Measurements from ENCODE around the gene ITGB4. TPM values are rescaled to one million over a fixed set of nuclear protein-coding genes. Genes with fewer than 3 reads are reported as not detected.

Gene ITGB4
- total and polyA plus RNA-seq, 9 of the 15 experiments (the other 6 are each of a cell fraction or from before 2014, with no cell fraction given), result 0.05 to 2.8 (median 0.76) TPM; not detected in 3

GRCh38 chr17:75774991-75775668 is 53.9 kb downstream of the ITGB4 start (continued):
- TF ChIP-seq RERE (CRISPR knock-in tag; IDR thresholded peaks at IDR 0.05; ENCODE audit: borderline replicate concordance) (0 out of 2 replicates have a peak, but pooled peaks have one; percentile 93), ZNF143 (CRISPR knock-in tag; IDR thresholded peaks at IDR 0.05) (peak; percentile 39; the same call in 1 of the 2 replicates), GABPB1 (CRISPR knock-in tag; IDR thresholded peaks at IDR 0.05) (0 out of 2 replicates have a peak, but pooled peaks have one; percentile 70), ZNF253 (CRISPR knock-in tag; conservative IDR thresholded peaks at IDR 0.05) (no peak), SIN3B (IDR thresholded peaks at IDR 0.05; ENCODE audit: low read depth) (peak; percentile 14; the same call in 1 of the 2 replicates), KAT7 (CRISPR knock-in tag; IDR thresholded peaks at IDR 0.05; ENCODE audit: borderline replicate concordance) (peak; percentile 69; the same call in 1 of the 2 replicates), ZNF282 (CRISPR knock-in tag; IDR thresholded peaks at IDR 0.05) (no peak), RBFOX2 (IDR thresholded peaks at IDR 0.05; ENCODE audit: low read depth, low read length) (peak; percentile 35; the same call in 1 of the 2 replicates), TRIM24 (IDR thresholded peaks at IDR 0.05) (no peak; a peak in 1 of 4 replicates), ZSCAN32 (CRISPR knock-in tag; IDR thresholded peaks at IDR 0.05) (peak; percentile 22; the same call in 1 of the 2 replicates), RFX7 (CRISPR knock-in tag; IDR thresholded peaks at IDR 0.05) (peak; percentile 84), CHD2 (IDR thresholded peaks at IDR 0.05; ENCODE audit: low read depth, low read length) (peak; percentile 58), TFAM (CRISPR knock-in tag; conservative IDR thresholded peaks at IDR 0.05) (no peak), FOXP1 (CRISPR knock-in tag; IDR thresholded peaks at IDR 0.05) (peak; percentile 80), MLLT1 (IDR thresholded peaks at IDR 0.05) (peak in 1 of 2 experiments; percentile 15; a peak in 1 of 4 replicates), KDM2B (CRISPR knock-in tag; IDR thresholded peaks at IDR 0.05) (no peak), CHAMP1 (IDR thresholded peaks at IDR 0.05) (no peak), USF1 (CRISPR knock-in tag; IDR thresholded peaks at IDR 0.05) (no peak)

Measured in K562 (cell line).